Vagina (tissue), 2 donors: Measurements from ENCODE around the gene ADAM11.

ENCODE experiments used
- POLR2A ChIP-seq, 2 donors: fragments of 450-650 bp; IDR thresholded peaks; one replicate each; pipeline ENCODE4 v1.6.1; 2017; ENCODE audit warnings: antibody characterized with exemption in 2 of 2, mild to moderate bottlenecking in 2 of 2, moderate library complexity in 2 of 2
- TF ChIP-seq, protein P1 (sequence below), 3 experiments: fragments of 450-650 bp in 2 of 3; fragments of 200-600 bp in 1 of 3; sonication (generic) in 1 of 3; IDR thresholded peaks; one replicate each; pipeline ENCODE4 v1.5.1; 2017 to 2019; ENCODE audit warnings: antibody characterized with exemption in 3 of 3, mild to moderate bottlenecking in 2 of 3, moderate library complexity in 2 of 3

DNA sequence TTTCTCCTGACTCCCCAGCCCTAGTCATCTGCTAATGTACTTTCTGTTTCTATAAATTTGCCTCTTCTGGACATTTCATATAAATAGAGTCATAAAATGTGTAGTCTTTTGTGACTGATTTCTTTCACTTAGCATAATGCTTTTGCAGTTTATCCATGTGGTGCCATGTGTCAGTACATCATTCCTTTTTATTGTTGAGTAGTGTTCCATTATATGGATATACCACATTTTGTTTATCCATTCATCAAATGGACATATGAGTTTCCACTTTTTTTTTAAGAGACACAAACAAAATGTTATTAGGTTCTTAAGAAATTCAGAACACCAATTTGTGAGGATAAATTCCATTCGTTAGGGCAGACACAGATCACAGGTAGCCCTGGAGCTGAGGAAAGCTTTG is 39.3 kb upstream of the ADAM11 start:
- TF ChIP-seq, protein P1, sequence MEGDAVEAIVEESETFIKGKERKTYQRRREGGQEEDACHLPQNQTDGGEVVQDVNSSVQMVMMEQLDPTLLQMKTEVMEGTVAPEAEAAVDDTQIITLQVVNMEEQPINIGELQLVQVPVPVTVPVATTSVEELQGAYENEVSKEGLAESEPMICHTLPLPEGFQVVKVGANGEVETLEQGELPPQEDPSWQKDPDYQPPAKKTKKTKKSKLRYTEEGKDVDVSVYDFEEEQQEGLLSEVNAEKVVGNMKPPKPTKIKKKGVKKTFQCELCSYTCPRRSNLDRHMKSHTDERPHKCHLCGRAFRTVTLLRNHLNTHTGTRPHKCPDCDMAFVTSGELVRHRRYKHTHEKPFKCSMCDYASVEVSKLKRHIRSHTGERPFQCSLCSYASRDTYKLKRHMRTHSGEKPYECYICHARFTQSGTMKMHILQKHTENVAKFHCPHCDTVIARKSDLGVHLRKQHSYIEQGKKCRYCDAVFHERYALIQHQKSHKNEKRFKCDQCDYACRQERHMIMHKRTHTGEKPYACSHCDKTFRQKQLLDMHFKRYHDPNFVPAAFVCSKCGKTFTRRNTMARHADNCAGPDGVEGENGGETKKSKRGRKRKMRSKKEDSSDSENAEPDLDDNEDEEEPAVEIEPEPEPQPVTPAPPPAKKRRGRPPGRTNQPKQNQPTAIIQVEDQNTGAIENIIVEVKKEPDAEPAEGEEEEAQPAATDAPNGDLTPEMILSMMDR (IDR thresholded peaks at IDR 0.05): no peak
- TF ChIP-seq POLR2A (IDR thresholded peaks at IDR 0.05): no peak
